GM18867 (cell line): ENCODE measurements around the gene CLDN25.

Source experiments
- ATAC-seq: cut with Tn5 transposase; IDR thresholded peaks from one replicate; pipeline ENCODE4 v1.9.1; 2021; ENCODE audit warnings: mild to moderate bottlenecking, moderate library complexity; ENCODE audit not compliant: unreplicated experiment

The CLDN25 gene

GRCh38 chr11:113806406-113806805 is 26.8 kb downstream of the CLDN25 start:
- ATAC-seq: no peak

- ATAC-seq: no peak
Observed at GRCh38 chr11:113808931-113809330, 29.3 kb downstream of the CLDN25 start.

- no peak for ATAC-seq
Observed at GRCh38 chr11:113814181-113814580, 34.6 kb downstream of the CLDN25 start.

- no peak for ATAC-seq
Observed at GRCh38 chr11:113817162-113817561, 37.6 kb downstream of the CLDN25 start.

GRCh38 chr11:113817626-113818025 is 38.0 kb downstream of the CLDN25 start:
- no peak for ATAC-seq

GRCh38 chr11:113818426-113818825 is 38.8 kb downstream of the CLDN25 start:
- ATAC-seq: no peak

GRCh38 chr11:113827477-113827876 is 47.9 kb downstream of the CLDN25 start:
- no peak for ATAC-seq

- no peak for ATAC-seq
Observed at GRCh38 chr11:113828191-113828590, 48.6 kb downstream of the CLDN25 start.

- ATAC-seq: no peak
Observed at GRCh38 chr11:113829751-113830150, 50.2 kb downstream of the CLDN25 start.
